Measurements from ENCODE around the gene CYBB. TPM values are rescaled to one million over a fixed set of nuclear protein-coding genes. Genes with fewer than 3 reads are reported as not detected.

Gene CYBB
- total RNA-seq, 4 donors from 2014 or later = 4.0 to 40.3 (median 19.6) TPM

GRCh38 chrX:37746951-37747350 is 32.9 kb upstream of the CYBB start:
- Histone ChIP-seq H3K27ac (no peak overlapping the region), H3K4me1 (no peaks in the 10 kb centered on the region), H3K9me3 (no peaks in the 10 kb centered on the region), H3K4me3 (no peak overlapping the region), H3K27me3 (no peaks in the 10 kb centered on the region), H3K36me3 (no peaks in the 10 kb centered on the region)
- TF ChIP-seq EP300 (IDR thresholded peaks at IDR 0.05) (no peak), CTCF (IDR thresholded peaks at IDR 0.05) (no peak), POLR2AphosphoS5 (IDR thresholded peaks at IDR 0.05) (no peak), POLR2A (IDR thresholded peaks at IDR 0.05) (no peak)
- ATAC-seq = no peak
- 100% methylated on average over 1 of the region's 1 CpG; no CpG with 5 or more reads in 1 of the 2 donors for WGBS, 2 donors (ENCODE audit: low coverage in 1 of 2)

DNA sequence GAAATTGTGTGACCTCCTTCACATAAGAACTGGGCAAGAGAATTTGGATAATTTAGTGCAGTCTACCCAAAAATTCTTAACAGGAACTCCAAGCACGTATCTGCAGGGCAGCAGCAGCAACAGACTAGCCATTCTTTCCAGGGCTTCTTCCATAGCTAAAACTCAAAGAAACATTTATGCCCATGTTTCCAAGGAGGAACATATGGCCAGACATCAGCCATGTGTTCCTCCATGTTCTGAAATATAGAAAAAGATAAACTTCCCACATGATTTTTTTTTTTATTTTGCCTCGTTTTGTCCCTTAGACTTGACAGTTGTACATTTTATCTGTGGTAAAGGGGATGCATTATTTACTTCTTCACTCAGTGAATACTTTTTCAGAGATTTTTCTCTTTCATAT is 27.6 kb upstream of the CYBB start:
- H3K4me1 ChIP-seq = no peaks in the 10 kb centered on the region
- H3K36me3 ChIP-seq = no peaks in the 10 kb centered on the region
- WGBS, 2 donors (ENCODE audit: low coverage in 1 of 2) = 73 to 76% methylated on average over 1 to 2 of the region's 2 CpGs
- no peak for TF ChIP-seq POLR2A (IDR thresholded peaks at IDR 0.05)
- no peak for TF ChIP-seq EP300 (IDR thresholded peaks at IDR 0.05)
- no peak for TF ChIP-seq POLR2AphosphoS5 (IDR thresholded peaks at IDR 0.05)
- no peak for TF ChIP-seq CTCF (IDR thresholded peaks at IDR 0.05)
- no peak overlapping the region for H3K4me3 ChIP-seq
- H3K27ac ChIP-seq = no peak overlapping the region
- H3K9me3 ChIP-seq = no peaks in the 10 kb centered on the region
- H3K27me3 ChIP-seq = no peaks in the 10 kb centered on the region
- ATAC-seq = no peak

- H3K27me3 ChIP-seq = no peaks in the 10 kb centered on the region
- H3K36me3 ChIP-seq = no peaks in the 10 kb centered on the region
- H3K27ac ChIP-seq = no peak overlapping the region
- ATAC-seq = no peak
- no peak overlapping the region for H3K4me3 ChIP-seq
- H3K9me3 ChIP-seq = no peaks in the 10 kb centered on the region
- no peak for TF ChIP-seq CTCF (IDR thresholded peaks at IDR 0.05)
- TF ChIP-seq POLR2AphosphoS5 (IDR thresholded peaks at IDR 0.05) = no peak
- TF ChIP-seq EP300 (IDR thresholded peaks at IDR 0.05) = no peak
- TF ChIP-seq POLR2A (IDR thresholded peaks at IDR 0.05) = no peak
- no peaks in the 10 kb centered on the region for H3K4me1 ChIP-seq
Observed at GRCh38 chrX:37752936-37753335, 26.9 kb upstream of the CYBB start.

DNA sequence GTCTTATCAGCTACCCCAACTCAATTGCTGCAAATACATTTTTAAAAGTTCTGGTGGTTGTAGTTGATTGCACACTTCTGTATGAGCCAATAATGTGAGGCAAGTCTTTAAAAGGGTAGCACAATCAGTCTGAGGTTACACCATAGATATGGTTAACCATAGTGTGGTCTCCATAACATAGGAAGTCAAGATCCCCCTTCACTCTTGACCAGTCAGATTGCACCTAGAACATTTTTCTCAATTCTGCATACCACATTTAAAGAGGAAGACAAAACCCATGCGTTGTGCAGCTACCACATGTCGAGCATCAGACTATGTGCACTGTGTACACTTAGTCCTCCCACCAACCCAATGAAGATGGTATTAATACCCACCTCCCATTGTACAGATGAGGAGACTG is 26.5 kb upstream of the CYBB start:
- Histone ChIP-seq H3K4me1 (no peaks in the 10 kb centered on the region), H3K36me3 (no peaks in the 10 kb centered on the region), H3K9me3 (no peaks in the 10 kb centered on the region), H3K4me3 (no peak overlapping the region), H3K27ac (no peak overlapping the region), H3K27me3 (no peaks in the 10 kb centered on the region)
- ATAC-seq = no peak
- WGBS, 2 donors (ENCODE audit: low coverage in 1 of 2) = 87% methylated on average over 2 of the region's 2 CpGs; no CpG with 5 or more reads in 1 of the 2 donors
- no peak for TF ChIP-seq POLR2A (IDR thresholded peaks at IDR 0.05)
- no peak for TF ChIP-seq POLR2AphosphoS5 (IDR thresholded peaks at IDR 0.05)
- no peak for TF ChIP-seq EP300 (IDR thresholded peaks at IDR 0.05)
- TF ChIP-seq CTCF (IDR thresholded peaks at IDR 0.05) = no peak

DNA sequence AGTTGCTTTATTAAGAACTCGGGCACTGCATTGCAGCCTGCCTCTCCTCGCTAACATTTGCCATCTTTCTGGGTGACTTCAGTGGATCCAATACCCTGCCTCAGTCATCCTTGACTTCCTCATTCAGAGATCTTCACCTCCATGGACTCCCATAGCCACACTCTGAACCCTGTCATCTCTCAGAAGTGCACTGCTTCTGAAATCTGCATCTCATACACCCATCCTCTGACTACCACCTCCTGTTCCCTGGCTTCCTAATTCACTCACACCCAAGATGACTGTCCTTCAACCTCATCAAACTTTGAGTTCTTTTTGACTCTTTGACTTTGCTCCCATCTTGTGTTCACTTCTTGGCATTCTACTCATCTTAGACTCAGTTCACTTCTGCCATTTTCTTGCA is 25.3 kb upstream of the CYBB start:
- no peaks in the 10 kb centered on the region for H3K9me3 ChIP-seq
- 60% methylated on average over 2 of the region's 2 CpGs; no CpG with 5 or more reads in 1 of the 2 donors for WGBS, 2 donors (ENCODE audit: low coverage in 1 of 2)
- no peak overlapping the region for H3K4me3 ChIP-seq
- ATAC-seq = no peak
- H3K4me1 ChIP-seq = no peaks in the 10 kb centered on the region
- no peaks in the 10 kb centered on the region for H3K36me3 ChIP-seq
- no peaks in the 10 kb centered on the region for H3K27me3 ChIP-seq
- H3K27ac ChIP-seq = no peak overlapping the region
- TF ChIP-seq POLR2A (IDR thresholded peaks at IDR 0.05) = no peak
- no peak for TF ChIP-seq EP300 (IDR thresholded peaks at IDR 0.05)
- TF ChIP-seq CTCF (IDR thresholded peaks at IDR 0.05) = no peak
- no peak for TF ChIP-seq POLR2AphosphoS5 (IDR thresholded peaks at IDR 0.05)
